Measurements from ENCODE around the gene XKR8. TPM values are rescaled to one million over a fixed set of nuclear protein-coding genes. Genes with fewer than 3 reads are reported as not detected.
A peak's percentile ranks its signal among the peaks of the same experiment; 100 is the strongest.

The XKR8 gene
- total RNA-seq, 1 donor from 2014 or later, result 6.3 TPM

GRCh38 chr1:27956761-27957160 lies 3.0 kb upstream of the XKR8 start:
- DNase-seq (ENCODE audit: low read depth), result no peak

DNA sequence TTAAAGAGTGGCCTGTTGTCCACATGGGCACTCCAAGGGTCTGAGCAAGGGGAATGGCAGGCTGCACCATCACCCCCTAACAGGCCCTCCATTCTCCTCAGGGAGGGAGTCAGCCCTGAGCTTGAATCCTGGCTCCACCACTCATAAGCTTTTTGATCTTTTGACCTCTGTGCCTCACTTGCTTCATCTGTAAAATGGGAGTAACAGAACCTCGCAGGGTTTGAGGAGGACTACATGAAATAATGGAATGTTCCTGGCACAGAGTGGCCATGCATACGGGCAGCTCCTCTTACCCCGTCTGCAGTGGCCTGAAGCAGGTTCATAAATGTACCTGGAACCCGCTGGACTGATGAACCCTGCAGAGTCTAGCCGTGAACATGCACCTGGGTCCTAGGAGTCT lies 2.1 kb upstream of the XKR8 start:
- no peak for DNase-seq (ENCODE audit: low read depth)

- DNase-seq (ENCODE audit: low read depth), result no peak
Observed at GRCh38 chr1:27958513-27958912, 1.3 kb upstream of the XKR8 start.

GRCh38 chr1:27960762-27961645 lies 1.2 kb downstream of the XKR8 start:
- DNase-seq (ENCODE audit: low read depth), result peak; percentile 21

DNA sequence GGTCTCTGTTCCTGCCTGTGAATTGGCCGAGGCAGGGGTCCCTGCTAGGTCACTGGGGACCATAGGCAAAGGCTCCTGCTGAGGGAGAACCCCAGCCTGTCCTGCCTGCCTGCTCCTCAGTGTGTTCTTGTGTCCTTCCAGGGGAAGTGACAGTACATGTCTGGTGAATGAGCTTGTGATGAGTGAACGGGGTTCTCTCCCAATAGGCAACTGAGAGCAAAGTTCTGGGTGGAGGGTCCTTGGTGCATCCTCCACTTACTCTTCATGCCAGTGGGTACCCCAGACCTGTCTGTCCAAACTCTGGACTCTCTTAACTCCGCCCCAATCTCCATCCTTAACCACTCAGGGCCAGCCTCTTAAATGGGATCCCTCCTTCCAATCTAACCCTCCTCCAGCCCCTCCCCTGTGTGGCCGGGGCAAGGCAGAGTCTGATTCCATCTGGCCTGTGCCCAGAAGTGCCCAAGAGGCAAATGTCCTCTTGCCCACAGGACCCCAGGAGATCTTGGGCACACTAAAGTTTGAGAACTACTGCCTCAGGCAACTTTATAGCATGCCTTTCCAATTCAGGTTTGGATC lies 2.0 kb downstream of the XKR8 start:
- DNase-seq (ENCODE audit: low read depth), result no peak

DNA sequence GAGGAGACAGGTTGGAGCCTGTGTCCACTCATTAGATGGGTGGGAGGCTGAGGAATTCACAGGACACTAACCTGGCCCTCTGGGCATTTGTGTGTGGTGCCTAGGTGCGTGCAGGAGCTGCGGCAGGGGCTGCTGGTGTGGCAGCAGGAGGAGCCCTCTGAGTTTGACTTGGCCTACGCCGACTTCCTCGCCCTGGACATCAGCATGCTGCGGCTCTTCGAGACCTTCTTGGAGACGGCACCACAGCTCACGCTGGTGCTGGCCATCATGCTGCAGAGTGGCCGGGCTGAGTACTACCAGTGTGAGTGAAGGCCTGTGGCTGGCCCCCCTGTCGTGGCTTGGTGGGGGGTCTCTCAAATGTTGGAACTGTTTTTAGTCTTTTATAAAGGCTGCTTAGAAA lies 3.6 kb downstream of the XKR8 start:
- DNase-seq (ENCODE audit: low read depth), result no peak

DNA sequence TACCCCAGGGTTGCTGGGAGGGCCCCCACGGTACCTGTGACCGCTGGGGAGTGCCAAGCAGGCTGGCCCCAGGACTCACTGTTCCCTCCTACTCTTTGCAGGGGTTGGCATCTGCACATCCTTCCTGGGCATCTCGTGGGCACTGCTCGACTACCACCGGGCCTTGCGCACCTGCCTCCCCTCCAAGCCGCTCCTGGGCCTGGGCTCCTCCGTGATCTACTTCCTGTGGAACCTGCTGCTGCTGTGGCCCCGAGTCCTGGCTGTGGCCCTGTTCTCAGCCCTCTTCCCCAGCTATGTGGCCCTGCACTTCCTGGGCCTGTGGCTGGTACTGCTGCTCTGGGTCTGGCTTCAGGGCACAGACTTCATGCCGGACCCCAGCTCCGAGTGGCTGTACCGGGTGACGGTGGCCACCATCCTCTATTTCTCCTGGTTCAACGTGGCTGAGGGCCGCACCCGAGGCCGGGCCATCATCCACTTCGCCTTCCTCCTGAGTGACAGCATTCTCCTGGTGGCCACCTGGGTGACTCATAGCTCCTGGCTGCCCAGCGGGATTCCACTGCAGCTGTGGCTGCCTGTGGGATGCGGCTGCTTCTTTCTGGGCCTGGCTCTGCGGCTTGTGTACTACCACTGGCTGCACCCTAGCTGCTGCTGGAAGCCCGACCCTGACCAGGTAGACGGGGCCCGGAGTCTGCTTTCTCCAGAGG lies 6.8 kb downstream of the XKR8 start:
- DNase-seq (ENCODE audit: low read depth), result no peak

GRCh38 chr1:27967106-27967883 lies 7.5 kb downstream of the XKR8 start:
- DNase-seq (ENCODE audit: low read depth), result no peak

DNA sequence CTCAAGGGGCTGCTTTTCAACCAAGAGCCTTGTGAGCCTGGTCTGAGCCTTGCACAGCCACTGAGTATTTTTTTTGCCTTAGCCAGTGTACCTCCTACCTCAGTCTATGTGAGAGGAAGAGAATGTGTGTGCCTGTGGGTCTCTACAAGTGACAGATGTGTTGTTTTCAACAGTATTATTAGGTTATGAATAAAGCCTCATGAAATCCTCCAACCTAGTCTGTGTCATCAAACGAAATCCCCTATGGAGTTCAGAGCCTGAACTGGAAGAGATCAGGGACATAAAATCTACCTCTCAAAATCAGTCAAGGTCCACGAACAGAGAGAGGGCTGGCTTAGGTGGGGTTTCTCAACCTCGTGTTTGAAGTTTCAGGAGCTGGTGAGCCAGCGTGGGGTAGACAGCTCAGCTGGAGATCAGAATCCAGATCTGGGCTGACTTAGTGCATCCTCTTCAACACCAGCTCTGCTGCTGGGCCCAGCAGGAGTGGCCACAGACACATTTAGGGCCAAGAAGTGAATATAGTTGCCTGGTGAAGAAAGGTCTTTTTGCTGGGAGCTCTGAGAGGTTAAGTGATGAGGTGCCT lies 8.2 kb downstream of the XKR8 start:
- no peak for DNase-seq (ENCODE audit: low read depth)

- DNase-seq (ENCODE audit: low read depth), result peak; percentile 91
Observed at GRCh38 chr1:27968692-27969091, 8.9 kb downstream of the XKR8 start.

GRCh38 chr1:27970401-27970800 lies 10.6 kb downstream of the XKR8 start:
- peak; percentile 26 for DNase-seq (ENCODE audit: low read depth)

DNA sequence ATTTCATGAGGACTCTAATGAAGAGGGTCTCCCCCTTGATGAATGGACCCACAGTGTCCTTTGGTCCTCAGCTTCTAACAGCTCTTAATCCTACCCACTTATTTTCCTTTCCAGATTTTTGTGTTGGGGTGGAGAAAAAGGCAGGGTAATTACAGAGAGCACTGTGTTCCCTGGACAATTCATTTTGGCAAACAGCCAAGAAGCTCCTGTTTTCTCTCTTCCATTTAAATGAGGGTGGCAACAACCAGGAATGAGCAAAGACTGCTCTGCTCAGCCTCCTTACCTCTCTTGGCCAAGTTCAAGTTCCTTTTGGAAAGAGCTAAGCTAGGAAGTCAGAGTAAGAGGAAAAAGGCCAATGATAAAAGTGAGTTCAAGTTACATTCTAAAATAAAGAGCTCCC lies 11.9 kb downstream of the XKR8 start:
- DNase-seq (ENCODE audit: low read depth), result peak; percentile 32

DNA sequence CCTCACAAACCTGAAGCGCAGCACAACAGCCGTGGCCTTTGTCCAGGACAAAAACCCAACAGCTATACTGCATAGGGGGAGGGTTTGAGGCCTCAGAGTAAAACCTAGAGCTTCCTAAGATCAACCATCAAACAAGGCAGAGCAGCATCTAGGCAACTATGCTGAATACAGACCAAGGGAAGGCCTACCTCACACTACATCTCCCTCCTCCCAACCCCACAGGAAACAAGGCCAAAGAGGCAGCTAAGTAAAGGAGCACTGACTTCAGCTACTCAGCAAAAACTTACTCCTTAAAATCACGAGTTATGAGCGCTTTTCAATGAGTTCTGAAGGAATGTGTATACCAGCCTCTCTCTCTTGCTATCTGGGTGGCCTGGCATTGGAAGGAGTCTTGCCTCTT lies 12.4 kb downstream of the XKR8 start:
- no peak for DNase-seq (ENCODE audit: low read depth)

DNA sequence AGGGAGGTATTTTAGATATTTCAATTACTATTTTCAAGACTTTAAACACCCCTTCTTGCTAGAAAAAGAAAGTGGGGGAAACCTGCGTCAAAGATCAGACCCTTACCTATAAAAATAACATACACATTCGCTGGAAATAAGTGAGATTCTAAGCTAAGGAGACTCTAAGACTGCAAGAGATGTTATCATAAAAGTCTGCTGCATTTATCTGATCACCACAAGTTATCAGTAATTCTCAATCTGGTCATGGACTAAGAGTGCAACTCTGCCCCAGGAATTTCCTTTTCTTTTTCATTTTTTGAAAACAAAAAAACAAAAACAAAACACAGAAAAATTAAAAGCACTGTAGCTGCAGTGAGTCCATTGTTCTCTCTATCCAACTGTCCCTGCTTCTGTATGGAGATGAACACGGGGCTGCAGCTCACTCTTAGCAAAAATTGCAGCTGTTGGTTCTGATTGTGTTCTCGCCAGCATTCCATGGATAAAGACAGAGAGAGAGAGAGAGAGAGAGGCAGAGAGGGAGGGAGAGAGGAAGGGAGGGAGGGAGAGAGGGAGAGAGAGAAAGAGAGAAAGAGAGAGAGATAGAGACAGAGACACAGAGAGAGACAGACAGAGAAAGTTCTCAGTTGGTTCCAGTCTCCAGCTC lies 14.1 kb downstream of the XKR8 start:
- DNase-seq (ENCODE audit: low read depth), result no peak

DNA sequence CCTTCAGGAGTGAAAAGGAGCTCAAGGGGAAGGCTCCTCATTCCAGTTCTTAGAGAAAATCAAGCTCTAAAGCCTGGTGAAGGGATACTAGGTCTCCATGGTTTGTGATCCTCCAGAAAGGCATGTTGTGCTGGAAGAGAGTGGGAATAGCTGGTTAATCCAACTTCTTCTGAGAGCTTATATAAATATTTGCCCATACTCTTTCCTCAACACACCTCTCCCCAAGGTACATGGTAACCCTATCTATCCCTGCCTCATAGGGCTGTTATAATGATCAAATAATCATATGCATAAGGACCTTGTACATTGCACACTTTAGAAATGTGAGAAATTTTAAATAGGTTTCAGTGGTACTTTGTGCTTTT lies 14.6 kb downstream of the XKR8 start:
- DNase-seq (ENCODE audit: low read depth), result no peak

- DNase-seq (ENCODE audit: low read depth), result peak; percentile 77
Observed at GRCh38 chr1:27979151-27979858, 19.5 kb downstream of the XKR8 start.

DNA sequence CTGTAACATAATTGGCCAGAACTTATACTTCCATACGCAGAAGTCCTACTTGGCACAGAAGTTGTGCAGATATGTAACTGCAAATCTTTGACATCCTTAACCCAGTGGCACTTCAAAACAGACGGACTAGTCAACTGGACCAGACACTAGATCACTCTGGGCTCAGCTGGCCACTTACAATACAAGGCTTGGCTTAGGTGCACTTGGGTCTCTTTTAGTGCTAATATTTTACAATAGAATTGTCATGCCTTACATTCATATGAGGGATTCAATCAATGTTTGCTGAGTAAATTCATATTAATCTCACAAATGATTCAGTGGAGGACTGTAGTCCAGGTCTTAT lies 20.1 kb downstream of the XKR8 start:
- DNase-seq (ENCODE audit: low read depth), result no peak

DNA sequence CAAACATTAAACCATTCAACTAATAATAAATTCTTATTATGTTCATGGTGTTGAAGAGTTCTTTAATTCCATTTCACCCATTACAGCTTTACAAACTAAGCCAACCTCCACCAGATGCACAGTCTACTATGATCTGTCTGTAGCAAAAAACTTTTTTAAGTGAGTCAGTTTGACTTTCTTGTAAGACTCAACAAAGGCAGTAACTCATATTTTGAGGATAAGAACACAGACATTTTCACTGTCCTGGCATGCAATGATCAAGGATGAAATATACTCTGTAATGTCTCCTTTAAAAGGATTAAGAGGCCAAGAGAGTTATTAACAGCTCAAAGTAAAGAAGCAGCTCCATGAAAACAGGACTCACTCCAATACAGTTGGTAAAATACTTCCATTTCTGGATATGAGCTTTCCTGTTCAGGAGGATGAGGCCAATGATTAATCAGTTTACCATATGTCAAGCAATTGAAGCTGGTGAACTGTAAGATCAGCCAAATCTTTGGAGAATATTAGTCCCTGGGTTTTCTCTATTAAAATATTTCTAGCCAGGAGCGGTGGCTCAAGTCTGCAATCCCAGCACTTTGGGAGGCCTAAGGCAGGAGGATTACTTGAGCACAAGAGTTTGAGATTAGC lies 20.6 kb downstream of the XKR8 start:
- DNase-seq (ENCODE audit: low read depth), result no peak

- no peak for DNase-seq (ENCODE audit: low read depth)
Observed at GRCh38 chr1:27981145-27981544, 21.4 kb downstream of the XKR8 start.

GRCh38 chr1:27990920-27991537 lies 31.3 kb downstream of the XKR8 start:
- no peak for DNase-seq (ENCODE audit: low read depth)

All from renal cortical epithelial cell (primary cell).